Measurements from ENCODE around the gene TP63.

Gene TP63

GRCh38 chr3:189824629-189825312 lies 193.6 kb downstream of the TP63 start:
- no peak for DNase-seq

- DNase-seq = no peak
Measured at GRCh38 chr3:189826566-189826965, 195.4 kb downstream of the TP63 start.

GRCh38 chr3:189827108-189827507 lies 195.9 kb downstream of the TP63 start:
- DNase-seq = no peak

DNA sequence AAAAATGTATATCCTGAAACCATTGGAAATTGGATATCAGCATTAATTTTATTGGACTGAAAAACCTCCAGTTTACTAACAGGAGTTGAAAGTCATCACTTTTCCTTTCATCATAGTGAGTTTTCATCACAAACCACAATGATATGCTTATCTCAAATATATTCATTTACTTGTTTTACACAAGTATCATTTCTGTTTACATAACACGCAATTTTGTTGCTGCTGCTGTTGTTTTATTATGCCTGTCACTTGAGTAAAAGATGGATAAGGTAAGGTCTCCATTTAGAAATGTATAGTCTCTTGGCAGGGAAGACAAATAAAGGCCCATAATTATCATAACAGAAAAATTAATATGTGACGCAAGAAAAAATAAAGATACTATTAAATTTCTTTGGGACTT lies 199.2 kb downstream of the TP63 start:
- no peak for DNase-seq

DNA sequence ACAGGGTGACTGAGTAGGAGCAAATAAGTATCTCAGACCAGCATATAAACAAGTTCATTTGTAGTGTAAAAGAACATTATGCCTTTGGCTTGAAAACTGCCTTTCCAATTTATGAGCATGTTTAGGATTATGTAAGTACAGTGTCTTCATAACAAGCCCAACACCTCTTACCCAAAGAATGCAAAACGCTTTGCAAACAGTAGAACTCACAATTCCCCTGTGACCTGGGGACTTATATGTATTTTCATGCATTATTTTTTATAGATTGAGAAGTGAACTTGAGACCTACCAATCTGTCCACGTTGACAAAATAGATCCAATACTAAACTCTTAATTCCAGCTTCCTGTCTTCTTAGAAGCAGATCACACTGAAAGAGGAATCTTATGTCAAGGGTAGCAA lies 202.1 kb downstream of the TP63 start:
- no peak for DNase-seq

- peak; percentile 52 for DNase-seq
Measured at GRCh38 chr3:189833996-189834395, 202.8 kb downstream of the TP63 start.

DNA sequence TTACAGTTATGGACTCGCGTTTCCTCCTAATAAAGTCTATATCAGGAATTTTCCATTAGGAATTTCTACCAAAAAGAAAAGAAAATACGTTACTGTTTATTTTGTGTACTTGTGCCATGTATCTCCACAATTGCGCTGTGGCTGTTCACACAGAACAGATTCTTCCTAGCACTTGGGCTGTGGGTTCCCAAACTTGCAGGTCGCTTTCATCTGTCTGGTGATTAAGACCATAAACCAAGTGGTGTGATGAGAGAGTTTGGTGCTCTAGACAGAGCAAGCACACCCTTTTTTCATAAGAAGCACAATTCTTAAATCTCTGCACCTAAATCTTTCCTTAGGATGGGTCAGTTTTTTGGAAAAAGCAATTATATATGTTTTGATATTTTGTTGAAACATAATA lies 203.3 kb downstream of the TP63 start:
- DNase-seq = no peak

DNA sequence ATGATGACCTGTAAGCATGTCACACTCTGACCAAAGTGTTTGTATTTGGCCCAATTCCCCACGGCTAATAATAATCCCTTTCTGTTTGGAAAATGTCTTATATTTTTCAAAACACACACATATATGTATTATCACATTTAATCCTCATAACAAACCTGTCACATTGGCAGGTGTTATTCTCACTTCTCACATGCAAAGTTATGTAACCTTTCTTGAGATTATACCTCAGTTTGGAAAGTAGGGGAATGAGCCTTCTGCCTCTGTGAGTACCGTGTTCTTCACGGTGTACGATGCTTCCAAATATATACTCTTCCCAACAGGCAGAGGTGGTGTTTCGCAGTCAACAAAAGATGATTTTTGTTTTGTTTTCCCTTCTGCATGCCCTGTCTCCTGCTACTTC lies 205.6 kb downstream of the TP63 start:
- no peak for DNase-seq

DNA sequence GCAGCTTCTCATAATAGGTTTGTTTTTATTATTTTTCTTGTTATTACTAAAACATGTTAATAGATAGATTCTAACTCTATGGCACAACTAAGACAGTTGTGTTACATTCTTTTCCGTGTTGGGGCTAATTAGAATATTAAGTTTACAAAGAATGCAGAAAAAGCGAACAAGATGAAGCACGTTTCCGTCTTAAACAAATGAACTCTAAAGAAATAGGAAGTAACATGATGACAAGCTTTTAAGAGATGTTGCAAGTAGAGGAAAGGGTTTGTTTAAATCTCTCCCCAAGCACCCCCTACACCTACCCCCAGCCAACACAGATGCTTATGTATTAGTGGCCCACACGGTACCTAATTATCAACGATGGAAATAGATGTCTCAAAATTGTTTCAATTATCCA lies 207.1 kb downstream of the TP63 start:
- DNase-seq = no peak

GRCh38 chr3:189839576-189839975 lies 208.4 kb downstream of the TP63 start:
- no peak for DNase-seq

DNA sequence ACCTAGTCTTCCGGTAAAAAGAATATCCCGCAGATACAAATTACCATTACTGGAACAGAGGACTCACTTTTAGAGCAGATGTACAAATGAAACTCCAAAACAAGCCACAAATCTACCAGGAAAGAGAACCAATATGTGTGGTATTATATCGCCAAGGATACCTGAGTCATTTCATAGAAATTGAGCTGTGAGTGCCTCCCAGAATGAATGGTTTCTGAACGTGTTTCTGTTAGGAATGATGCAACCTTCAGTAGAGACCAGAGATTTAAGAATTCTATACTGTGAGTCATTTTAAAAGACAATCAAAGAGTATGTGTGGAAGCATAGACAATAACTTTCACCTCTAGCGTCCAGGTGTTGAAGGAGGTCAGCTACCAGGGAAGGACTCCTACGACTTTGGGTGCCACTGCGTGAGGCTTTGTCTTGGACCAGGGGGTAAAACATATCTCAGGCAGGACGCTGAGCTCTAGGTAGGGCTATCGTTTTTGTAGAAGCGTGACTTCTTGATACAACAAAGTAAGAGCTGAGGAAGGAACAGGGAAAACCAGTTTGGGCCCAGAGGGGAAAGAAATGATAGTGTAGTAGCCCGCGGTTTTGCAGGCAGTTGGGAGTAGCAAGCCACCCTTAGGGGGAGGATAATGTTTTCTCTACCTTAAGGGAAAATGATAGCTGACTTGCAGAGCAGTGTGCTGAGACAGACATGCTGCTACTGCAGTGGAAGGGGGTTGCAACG lies 210.4 kb downstream of the TP63 start:
- DNase-seq = no peak

GRCh38 chr3:189842681-189843602 lies 211.8 kb downstream of the TP63 start:
- no peak for DNase-seq

DNA sequence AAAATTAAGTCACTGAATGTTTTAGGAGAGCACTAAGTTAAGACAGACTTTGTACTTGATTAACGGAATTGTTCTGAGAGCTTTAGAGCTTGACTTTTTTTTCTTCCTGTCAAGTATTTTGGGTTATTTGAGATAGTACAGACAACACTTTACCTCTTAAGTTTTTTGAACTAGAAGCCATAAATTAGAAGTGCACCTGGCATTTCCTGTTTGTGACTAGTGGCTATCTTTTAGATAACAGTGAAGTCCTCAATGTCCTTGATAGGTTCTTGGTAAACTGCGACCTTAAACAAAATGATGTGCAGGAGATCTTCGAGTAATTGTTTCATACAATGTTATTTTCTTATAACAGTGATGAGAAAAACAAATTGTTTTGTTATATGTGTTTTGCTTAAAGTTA lies 213.9 kb downstream of the TP63 start:
- no peak for DNase-seq

- no peak for DNase-seq
Measured at GRCh38 chr3:189848395-189849040, 217.3 kb downstream of the TP63 start.

GRCh38 chr3:189849262-189849661 lies 218.1 kb downstream of the TP63 start:
- no peak for DNase-seq

DNA sequence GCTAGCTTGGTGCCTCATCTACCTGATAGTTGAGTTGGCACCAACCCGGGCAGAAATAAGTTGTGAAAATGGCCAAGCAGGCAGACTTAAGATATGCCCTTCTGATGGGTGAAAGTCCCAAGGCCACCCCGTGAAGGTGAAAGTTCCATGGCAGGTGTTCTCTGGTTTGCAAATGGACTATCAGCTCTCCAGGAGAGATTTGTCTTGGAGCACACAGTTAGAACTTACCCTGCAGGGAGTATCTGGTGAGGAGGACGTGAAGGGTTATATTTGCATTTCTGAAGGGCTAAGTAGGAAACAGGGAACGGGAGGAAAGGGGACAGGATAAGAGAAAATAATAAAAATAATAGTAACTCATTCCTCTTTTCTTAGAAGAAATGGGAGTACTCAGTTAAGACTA lies 220.5 kb downstream of the TP63 start:
- DNase-seq = no peak

GRCh38 chr3:189853906-189854305 lies 222.7 kb downstream of the TP63 start:
- DNase-seq = no peak

GRCh38 chr3:189860296-189860695 lies 229.1 kb downstream of the TP63 start:
- no peak for DNase-seq

DNA sequence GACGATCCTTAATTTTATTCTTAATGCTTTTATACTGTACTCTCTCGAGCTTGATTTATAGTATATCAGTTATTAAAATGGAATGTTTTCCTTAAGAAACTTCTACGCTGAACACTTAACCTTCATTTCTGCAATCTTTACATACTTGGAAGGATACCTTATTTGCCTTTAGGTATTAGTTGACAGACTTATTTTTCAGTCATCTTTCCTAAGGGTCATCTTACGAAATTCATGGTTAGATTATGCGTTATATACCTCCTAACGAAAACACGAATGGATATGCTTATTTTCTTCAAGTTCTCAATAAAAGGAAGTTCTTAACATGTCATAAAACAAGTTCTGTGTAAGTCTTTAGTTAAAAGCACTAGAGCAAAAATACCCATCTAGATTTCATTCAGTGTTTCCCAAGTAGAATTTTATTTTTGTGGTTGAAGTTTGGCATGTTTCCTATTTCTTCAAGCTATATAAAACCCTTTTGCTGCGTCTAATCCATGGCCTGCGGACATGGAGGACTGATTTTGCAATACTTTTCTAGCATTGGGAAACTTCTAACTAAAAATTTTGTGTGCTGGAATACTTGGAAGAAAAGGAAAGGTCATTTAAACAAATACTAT lies 231.3 kb downstream of the TP63 start:
- DNase-seq = no peak

DNA sequence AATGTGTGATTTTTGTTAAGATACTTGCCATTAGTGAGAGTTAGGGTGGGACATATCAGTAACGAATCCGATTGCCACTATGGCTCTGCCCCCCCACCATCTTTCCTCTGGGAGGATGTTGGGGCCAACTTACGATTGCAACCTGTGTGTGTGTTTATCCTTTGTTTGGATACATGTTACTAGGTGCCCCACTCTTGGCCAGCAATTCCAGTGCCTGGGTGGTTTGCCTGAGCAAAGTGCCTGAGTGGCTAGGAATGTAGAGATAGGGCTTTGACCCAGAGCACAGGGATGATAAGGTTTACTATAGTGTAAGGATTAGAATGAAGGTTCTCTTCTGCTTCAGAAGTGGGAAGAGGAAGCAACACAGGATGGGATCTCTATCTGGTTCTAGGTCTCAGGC lies 231.8 kb downstream of the TP63 start:
- no peak for DNase-seq

DNA sequence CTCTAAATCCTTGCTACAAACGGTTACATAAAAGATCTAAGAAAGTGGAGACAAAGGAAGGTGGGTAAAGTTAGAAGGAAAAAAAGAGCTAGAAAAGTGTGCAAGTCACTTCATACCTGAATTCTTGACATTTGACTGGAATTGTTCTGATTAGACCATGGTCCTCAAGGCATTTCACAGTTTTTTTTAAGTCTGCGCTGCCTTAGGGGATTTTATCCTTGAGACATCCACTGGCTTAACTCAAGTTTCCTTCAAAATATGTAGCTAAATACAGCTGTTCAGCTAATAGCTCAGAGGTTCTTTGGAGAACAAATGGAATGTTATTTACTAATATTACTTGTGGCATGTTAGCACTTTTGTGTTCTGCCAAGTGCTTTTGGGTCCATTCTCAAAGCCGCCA lies 236.9 kb downstream of the TP63 start:
- DNase-seq = no peak

DNA sequence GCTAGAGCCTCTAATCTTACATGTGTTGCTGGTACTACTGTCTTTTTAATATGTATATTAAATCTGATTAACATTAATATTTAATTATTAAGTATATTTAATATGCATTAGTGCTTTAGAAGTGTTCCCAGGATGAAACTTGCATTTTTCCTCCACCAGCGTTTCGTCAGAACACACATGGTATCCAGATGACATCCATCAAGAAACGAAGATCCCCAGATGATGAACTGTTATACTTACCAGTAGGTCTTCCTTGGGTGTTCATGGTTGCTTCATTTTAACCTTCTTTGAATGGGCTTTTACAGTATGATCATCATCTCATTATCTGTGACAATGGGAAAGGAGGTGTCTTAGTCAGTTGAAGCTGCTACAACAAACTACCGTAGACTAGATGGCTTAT lies 238.0 kb downstream of the TP63 start:
- no peak for DNase-seq

- DNase-seq = no peak
Measured at GRCh38 chr3:189871418-189871817, 240.2 kb downstream of the TP63 start.
